ENCODE results near the gene PROSER2.

PROSER2 gene

GRCh38 chr10:11906714-11907113, 83.6 kb downstream of the PROSER2 start:
- Histone ChIP-seq H3K79me2 (ENCODE audit: insufficient read depth, low read depth) (no peaks in the 10 kb centered on the region), H3K9ac (no peak overlapping the region), H3K27me3 (ENCODE audit: insufficient read depth, low read depth) (no peaks in the 10 kb centered on the region), H2AFZ (ENCODE audit: low read depth) (no peak overlapping the region), H3K27ac (no peak overlapping the region), H3K4me1 (ENCODE audit: low read depth, poor library complexity, severe bottlenecking) (no peaks in the 10 kb centered on the region), H4K20me1 (ENCODE audit: insufficient read depth) (no peaks in the 10 kb centered on the region), H3K36me3 (ENCODE audit: insufficient read depth) (no peaks in the 10 kb centered on the region), H3K4me3 (IDR thresholded peaks at IDR 0.05; ENCODE audit: insufficient read depth, low read depth, low read length) (no peak overlapping the region), H3K4me2 (no peak overlapping the region)
- TF ChIP-seq, protein P1, sequence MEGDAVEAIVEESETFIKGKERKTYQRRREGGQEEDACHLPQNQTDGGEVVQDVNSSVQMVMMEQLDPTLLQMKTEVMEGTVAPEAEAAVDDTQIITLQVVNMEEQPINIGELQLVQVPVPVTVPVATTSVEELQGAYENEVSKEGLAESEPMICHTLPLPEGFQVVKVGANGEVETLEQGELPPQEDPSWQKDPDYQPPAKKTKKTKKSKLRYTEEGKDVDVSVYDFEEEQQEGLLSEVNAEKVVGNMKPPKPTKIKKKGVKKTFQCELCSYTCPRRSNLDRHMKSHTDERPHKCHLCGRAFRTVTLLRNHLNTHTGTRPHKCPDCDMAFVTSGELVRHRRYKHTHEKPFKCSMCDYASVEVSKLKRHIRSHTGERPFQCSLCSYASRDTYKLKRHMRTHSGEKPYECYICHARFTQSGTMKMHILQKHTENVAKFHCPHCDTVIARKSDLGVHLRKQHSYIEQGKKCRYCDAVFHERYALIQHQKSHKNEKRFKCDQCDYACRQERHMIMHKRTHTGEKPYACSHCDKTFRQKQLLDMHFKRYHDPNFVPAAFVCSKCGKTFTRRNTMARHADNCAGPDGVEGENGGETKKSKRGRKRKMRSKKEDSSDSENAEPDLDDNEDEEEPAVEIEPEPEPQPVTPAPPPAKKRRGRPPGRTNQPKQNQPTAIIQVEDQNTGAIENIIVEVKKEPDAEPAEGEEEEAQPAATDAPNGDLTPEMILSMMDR (conservative IDR thresholded peaks at IDR 0.05; ENCODE audit: low read depth, low read length) = no peak

DNA sequence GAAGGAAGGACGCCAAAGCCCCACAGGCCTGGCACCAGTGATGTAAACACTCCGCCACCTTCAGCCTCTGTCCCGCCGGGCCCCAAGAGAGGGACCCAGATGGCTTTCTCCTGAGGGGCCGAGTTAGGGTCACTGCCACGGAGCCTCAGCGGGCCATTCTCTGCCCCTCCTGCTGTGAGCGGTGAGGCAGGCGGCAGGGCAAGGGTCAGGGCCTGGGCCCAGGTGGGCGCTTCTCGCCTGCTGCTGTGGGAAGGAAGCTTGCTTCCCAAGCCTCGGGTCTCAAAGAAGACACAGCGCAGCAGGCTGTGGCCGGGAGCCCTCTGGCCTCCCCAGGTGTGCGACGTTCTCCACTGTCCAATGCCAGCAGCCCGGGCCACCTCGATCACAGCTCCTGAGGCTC, 84.8 kb downstream of the PROSER2 start:
- H3K4me2 ChIP-seq = no peak overlapping the region
- H3K27me3 ChIP-seq (ENCODE audit: insufficient read depth, low read depth) = no peaks in the 10 kb centered on the region
- TF ChIP-seq, protein P1 (conservative IDR thresholded peaks at IDR 0.05; ENCODE audit: low read depth, low read length) = no peak
- no peak overlapping the region for H3K9ac ChIP-seq
- H3K27ac ChIP-seq = no peak overlapping the region
- no peaks in the 10 kb centered on the region for H3K4me1 ChIP-seq (ENCODE audit: low read depth, poor library complexity, severe bottlenecking)
- no peak overlapping the region for H2AFZ ChIP-seq (ENCODE audit: low read depth)
- H3K4me3 ChIP-seq (IDR thresholded peaks at IDR 0.05; ENCODE audit: insufficient read depth, low read depth, low read length) = no peak overlapping the region
- no peaks in the 10 kb centered on the region for H3K36me3 ChIP-seq (ENCODE audit: insufficient read depth)
- H4K20me1 ChIP-seq (ENCODE audit: insufficient read depth) = no peaks in the 10 kb centered on the region
- H3K79me2 ChIP-seq (ENCODE audit: insufficient read depth, low read depth) = no peaks in the 10 kb centered on the region

- Histone ChIP-seq H3K79me2 (ENCODE audit: insufficient read depth, low read depth) (no peaks in the 10 kb centered on the region), H2AFZ (ENCODE audit: low read depth) (no peak overlapping the region), H3K36me3 (ENCODE audit: insufficient read depth) (no peaks in the 10 kb centered on the region), H4K20me1 (ENCODE audit: insufficient read depth) (no peaks in the 10 kb centered on the region), H3K4me2 (no peak overlapping the region), H3K9ac (no peak overlapping the region), H3K4me1 (ENCODE audit: low read depth, poor library complexity, severe bottlenecking) (no peaks in the 10 kb centered on the region), H3K27me3 (ENCODE audit: insufficient read depth, low read depth) (no peaks in the 10 kb centered on the region), H3K4me3 (IDR thresholded peaks at IDR 0.05; ENCODE audit: insufficient read depth, low read depth, low read length) (no peak overlapping the region), H3K27ac (no peak overlapping the region)
- TF ChIP-seq, protein P1 (conservative IDR thresholded peaks at IDR 0.05; ENCODE audit: low read depth, low read length) = no peak
These were observed 85.4 kb downstream of the PROSER2 start for GRCh38 chr10:11908536-11908935.

DNA sequence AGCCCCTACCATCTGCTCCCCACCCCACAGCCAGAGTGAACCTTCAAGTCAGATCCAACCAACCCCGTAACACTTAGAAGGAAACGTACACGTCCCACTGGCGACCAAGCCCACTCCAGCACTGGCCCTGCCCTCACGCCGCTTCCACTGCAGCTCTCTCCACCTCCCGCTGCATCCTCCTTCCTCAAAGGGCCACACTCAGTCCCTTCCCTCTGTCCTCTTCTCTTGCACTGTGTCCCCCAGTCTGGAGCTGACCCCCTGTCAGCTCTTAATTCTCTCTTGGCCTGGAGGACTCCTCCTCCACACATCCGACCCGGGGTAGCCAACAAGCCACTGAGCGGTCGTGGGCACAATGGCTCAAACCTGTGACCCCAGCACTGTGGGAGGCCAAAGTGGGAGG, 85.8 kb downstream of the PROSER2 start:
- Histone ChIP-seq H3K4me2 (no peak overlapping the region), H4K20me1 (ENCODE audit: insufficient read depth) (no peaks in the 10 kb centered on the region), H3K4me1 (ENCODE audit: low read depth, poor library complexity, severe bottlenecking) (no peaks in the 10 kb centered on the region), H3K9ac (no peak overlapping the region), H2AFZ (ENCODE audit: low read depth) (no peak overlapping the region), H3K27me3 (ENCODE audit: insufficient read depth, low read depth) (no peaks in the 10 kb centered on the region), H3K4me3 (IDR thresholded peaks at IDR 0.05; ENCODE audit: insufficient read depth, low read depth, low read length) (no peak overlapping the region), H3K27ac (no peak overlapping the region), H3K79me2 (ENCODE audit: insufficient read depth, low read depth) (no peaks in the 10 kb centered on the region), H3K36me3 (ENCODE audit: insufficient read depth) (no peaks in the 10 kb centered on the region)
- TF ChIP-seq, protein P1 (conservative IDR thresholded peaks at IDR 0.05; ENCODE audit: low read depth, low read length) = no peak

All from KMS-11 (cell line).